Activated CD4-positive, alpha-beta memory T cell treated with anti-CD3 and anti-CD28 coated beads for 36 hours (primary cell): ENCODE data around the gene RRP1B. TPM values are rescaled to one million over a fixed set of nuclear protein-coding genes. Genes with fewer than 3 reads are reported as not detected.
"Not testable (repeated sequence)": the region's sequence is repeated elsewhere in the genome, so short reads cannot be mapped to it uniquely, and the experiment has no call there.

Experiments
- CTCF ChIA-PET: fragments of 350-600 bp; sonication (Branson Sonifier 250); formaldehyde crosslinking; loops from one replicate; lab custom pipeline; 2021; ENCODE audit warnings: antibody characterized with exemption, inconsistent platforms; lab: Charles Lee
- POLR2A ChIA-PET: fragments of 350-600 bp; sonication (Branson Sonifier 250); formaldehyde crosslinking; loops from one replicate; lab custom pipeline; 2021; ENCODE audit warnings: antibody characterized with exemption; lab: Charles Lee
- DNase-seq: peaks from one replicate; pipeline ENCODE4 v3.0.0-alpha.2; 2020
- H3K27ac Mint-ChIP-seq: one replicate; pipeline ENCODE4 v1.8.0; 2021; ENCODE audit warnings: mixed read lengths
- H3K27me3 Mint-ChIP-seq: one replicate; pipeline ENCODE4 v1.8.0; 2021; ENCODE audit warnings: mixed read lengths
- H3K36me3 Mint-ChIP-seq: one replicate; pipeline ENCODE4 v1.8.0; 2021; ENCODE audit warnings: mixed read lengths
- H3K4me1 Mint-ChIP-seq: one replicate; pipeline ENCODE4 v1.8.0; 2021; ENCODE audit warnings: low read depth, mixed read lengths
- H3K4me3 Mint-ChIP-seq: one replicate; pipeline ENCODE4 v1.8.0; 2021; ENCODE audit warnings: mild to moderate bottlenecking, mixed read lengths
- H3K9me3 Mint-ChIP-seq: one replicate; pipeline ENCODE4 v1.8.0; 2021; ENCODE audit warnings: mixed read lengths
- intact Hi-C: fragments of 100-400 bp; cut with micrococcal nuclease; formaldehyde crosslinking; loops from one replicate; pipeline ENCODE4 v1.15.1; 2023
- total RNA-seq, 2 experiments: library from RNA; stranded (reverse); gene quantifications; one replicate each; pipeline ENCODE4 v1.2.3, GENCODE V29; 2021

The RRP1B gene
- total RNA-seq, 2 experiments from 2014 or later, result 66.7 to 69.9 TPM

DNA sequence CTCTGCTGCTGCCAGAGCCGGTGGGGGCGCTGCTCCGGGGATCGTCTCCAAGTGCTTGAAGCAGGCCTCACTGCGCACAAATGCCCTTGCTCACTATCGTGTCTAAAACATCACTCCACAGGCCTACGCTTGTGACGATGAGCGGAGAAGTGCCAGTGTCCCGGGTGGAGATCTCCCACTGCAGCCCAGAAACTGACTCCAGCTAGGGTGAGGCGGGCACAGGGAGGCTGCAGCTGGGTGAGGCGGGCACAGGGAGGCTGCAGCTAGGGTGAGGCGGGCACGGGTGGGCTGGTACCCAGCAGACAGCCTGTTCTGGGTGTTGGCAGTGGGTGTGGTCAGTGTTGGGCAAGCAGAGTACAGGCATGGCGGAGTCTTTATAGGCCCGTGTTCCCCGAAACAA, 36.9 kb downstream of the RRP1B start:
- Mint-ChIP-seq H3K27ac (no peak overlapping the region), H3K36me3 (peaks cover 36% of the 10 kb centered on the region), H3K4me3 (no peak overlapping the region), H3K27me3 (no peaks in the 10 kb centered on the region), H3K4me1 (peaks cover 2% of the 10 kb centered on the region), H3K9me3 (no peaks in the 10 kb centered on the region)
- POLR2A ChIA-PET, result no interaction called here
- DNase-seq, result no peak
- intact Hi-C loops, result no loop called here
- CTCF ChIA-PET, result no interaction called here

GRCh38 chr21:43697758-43698643, 38.6 kb downstream of the RRP1B start:
- peaks cover 30% of the 10 kb centered on the region for H3K36me3 Mint-ChIP-seq
- POLR2A ChIA-PET, result no interaction called here

GRCh38 chr21:43699492-43699777, 40.1 kb downstream of the RRP1B start:
- POLR2A ChIA-PET, DNase-seq, CTCF ChIA-PET, H3K9me3 Mint-ChIP-seq, H3K4me1 Mint-ChIP-seq, intact Hi-C loops, H3K4me3 Mint-ChIP-seq, H3K27ac Mint-ChIP-seq, H3K27me3 Mint-ChIP-seq: not testable (repeated sequence)
- H3K36me3 Mint-ChIP-seq, result peaks cover 20% of the 10 kb centered on the region

More at GRCh38 chr21:43697758-43698643, 38.6 kb downstream of the RRP1B start:
- DNase-seq, result no peak
- Mint-ChIP-seq H3K4me1 (peaks cover 6% of the 10 kb centered on the region), H3K4me3 (no peak overlapping the region), H3K9me3 (no peaks in the 10 kb centered on the region), H3K27me3 (peaks cover 1% of the 10 kb centered on the region), H3K27ac (no peak overlapping the region)
- intact Hi-C loops, result no loop called here
- CTCF ChIA-PET, result no interaction called here

GRCh38 chr21:43699933-43700599, 40.7 kb downstream of the RRP1B start:
- H3K36me3 Mint-ChIP-seq, result peaks cover 18% of the 10 kb centered on the region
- H3K9me3 Mint-ChIP-seq, result no peaks in the 10 kb centered on the region
- ChIA-PET CTCF (no interaction called here), POLR2A (interaction anchor here (0.8 kb wide), 1 partner anchor 28 kb away, joined by 3 read pairs; no protein-coding TSS in a partner anchor)
- H3K4me1 Mint-ChIP-seq, result peaks cover 7% of the 10 kb centered on the region
- intact Hi-C loops, result no loop called here
- no peak overlapping the region for H3K4me3 Mint-ChIP-seq
- peaks cover 1% of the 10 kb centered on the region for H3K27me3 Mint-ChIP-seq
- no peak for DNase-seq
- H3K27ac Mint-ChIP-seq, result no peak overlapping the region

- H3K27ac Mint-ChIP-seq, result no peak overlapping the region
- ChIA-PET CTCF (no interaction called here), POLR2A (no interaction called here)
- intact Hi-C loops, result no loop called here
- peaks cover 2% of the 10 kb centered on the region for H3K36me3 Mint-ChIP-seq
- H3K4me1 Mint-ChIP-seq, result peaks cover 7% of the 10 kb centered on the region
- H3K9me3 Mint-ChIP-seq, result no peaks in the 10 kb centered on the region
- peaks cover 1% of the 10 kb centered on the region for H3K27me3 Mint-ChIP-seq
- DNase-seq, result no peak
- H3K4me3 Mint-ChIP-seq, result no peak overlapping the region
Observed at GRCh38 chr21:43701936-43702784, 42.8 kb downstream of the RRP1B start.

DNA sequence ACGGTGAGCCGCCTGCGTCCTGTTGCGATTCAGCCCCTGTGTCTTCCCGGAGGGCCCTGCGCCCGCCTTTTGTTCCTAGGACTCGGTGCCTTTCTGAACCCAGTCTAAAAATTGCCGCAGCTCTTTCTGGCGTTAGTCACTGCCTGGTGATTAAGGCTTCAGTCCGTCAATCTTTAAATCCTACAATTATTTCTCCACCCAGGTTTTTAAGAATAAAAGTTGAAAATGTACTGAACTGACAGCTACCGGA, 43.4 kb downstream of the RRP1B start:
- Mint-ChIP-seq H3K4me3 (no peak overlapping the region), H3K36me3 (peaks cover 1% of the 10 kb centered on the region), H3K27ac (no peak overlapping the region), H3K4me1 (peaks cover 7% of the 10 kb centered on the region), H3K9me3 (no peaks in the 10 kb centered on the region), H3K27me3 (peaks cover 1% of the 10 kb centered on the region)
- no peak for DNase-seq
- ChIA-PET POLR2A (no interaction called here), CTCF (no interaction called here)
- intact Hi-C loops, result no loop called here

GRCh38 chr21:43703035-43703880, 43.9 kb downstream of the RRP1B start:
- H3K9me3 Mint-ChIP-seq, result no peaks in the 10 kb centered on the region
- ChIA-PET POLR2A (no interaction called here), CTCF (no interaction called here)
- H3K36me3 Mint-ChIP-seq, result no peaks in the 10 kb centered on the region
- H3K4me3 Mint-ChIP-seq, result no peak overlapping the region
- DNase-seq, result peak; percentile 34
- peaks cover 7% of the 10 kb centered on the region for H3K4me1 Mint-ChIP-seq
- peaks cover 1% of the 10 kb centered on the region for H3K27me3 Mint-ChIP-seq
- H3K27ac Mint-ChIP-seq, result no peak overlapping the region
- intact Hi-C loops, result no loop called here

- Mint-ChIP-seq H3K27me3 (peaks cover 1% of the 10 kb centered on the region), H3K4me3 (no peak overlapping the region), H3K4me1 (peaks cover 5% of the 10 kb centered on the region), H3K27ac (no peak overlapping the region), H3K9me3 (no peaks in the 10 kb centered on the region), H3K36me3 (no peaks in the 10 kb centered on the region)
- intact Hi-C loops, result no loop called here
- no peak for DNase-seq
- ChIA-PET CTCF (no interaction called here), POLR2A (no interaction called here)
Observed at GRCh38 chr21:43707462-43707861, 48.1 kb downstream of the RRP1B start.

GRCh38 chr21:43708745-43709381, 49.5 kb downstream of the RRP1B start:
- Mint-ChIP-seq H3K4me3 (no peak overlapping the region), H3K9me3 (no peaks in the 10 kb centered on the region), H3K4me1 (no peaks in the 10 kb centered on the region), H3K36me3 (no peaks in the 10 kb centered on the region), H3K27ac (no peak overlapping the region), H3K27me3 (no peaks in the 10 kb centered on the region)
- intact Hi-C loops, result no loop called here
- DNase-seq, result no peak
- ChIA-PET POLR2A (no interaction called here), CTCF (no interaction called here)

DNA sequence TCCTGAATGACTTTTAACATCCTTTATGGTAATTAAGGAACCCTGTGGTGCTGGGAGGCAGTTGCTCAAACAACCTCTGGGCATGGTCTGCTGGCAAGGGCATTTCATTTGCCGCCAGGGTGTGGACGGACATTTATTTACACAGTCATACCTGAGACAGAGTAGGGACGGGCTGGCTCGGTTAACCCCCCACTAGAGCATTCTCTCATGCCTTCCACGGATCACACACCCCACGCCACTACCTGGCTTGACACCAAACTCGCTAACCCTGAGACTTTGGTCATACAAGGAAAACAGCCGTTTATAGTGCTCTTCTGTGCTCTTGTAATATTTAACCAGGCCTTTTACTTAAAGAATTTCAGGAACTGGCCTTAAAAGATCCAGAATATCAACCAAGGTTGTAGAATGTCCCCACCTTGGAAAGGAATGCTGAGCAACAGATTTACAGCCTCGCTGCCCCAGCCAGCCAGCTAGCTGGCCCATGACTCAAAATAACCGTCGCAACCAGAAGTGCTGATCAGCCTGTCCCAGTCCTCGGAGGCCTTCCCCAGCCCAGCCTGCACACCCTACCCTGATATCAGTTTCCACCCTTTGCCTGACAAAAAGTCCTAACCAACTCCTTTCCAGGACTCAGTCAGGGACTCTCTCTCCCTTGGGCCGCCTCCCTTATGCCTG, 53.0 kb downstream of the RRP1B start:
- ChIA-PET POLR2A (no interaction called here), CTCF (interaction anchor here (1.5 kb wide), 1 partner anchor 16 kb away, joined by 4 read pairs; no protein-coding TSS in a partner anchor)
- H3K36me3 Mint-ChIP-seq, result no peaks in the 10 kb centered on the region
- no peak for DNase-seq
- H3K27ac Mint-ChIP-seq, result no peak overlapping the region
- no peaks in the 10 kb centered on the region for H3K9me3 Mint-ChIP-seq
- H3K4me1 Mint-ChIP-seq, result no peaks in the 10 kb centered on the region
- H3K4me3 Mint-ChIP-seq, result no peak overlapping the region
- no peaks in the 10 kb centered on the region for H3K27me3 Mint-ChIP-seq
- intact Hi-C loops, result loop anchor here (10.0 kb wide), 1 partner anchor 152 kb away; the partner anchor contains the start of gene AGPAT3

DNA sequence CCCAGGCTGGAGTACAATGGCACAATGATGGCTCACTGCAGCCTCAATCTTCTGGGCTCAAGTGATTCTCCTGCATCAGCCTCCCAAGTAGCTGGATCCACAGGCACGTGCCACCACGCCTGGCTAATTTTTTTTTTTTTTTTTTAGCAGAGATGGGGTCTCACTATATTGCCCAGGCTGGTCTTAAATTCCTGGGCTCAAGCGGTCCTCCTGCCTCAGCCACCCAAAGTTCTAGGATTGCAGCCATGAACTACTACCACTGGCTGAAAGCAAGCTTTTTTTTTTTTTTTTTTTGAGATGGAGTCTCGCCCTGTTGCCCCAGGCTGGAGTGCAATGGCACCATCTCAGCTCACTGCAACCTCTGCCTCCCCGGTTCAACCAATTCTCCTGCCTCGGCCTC, 53.8 kb downstream of the RRP1B start:
- H3K27ac Mint-ChIP-seq, H3K36me3 Mint-ChIP-seq, DNase-seq, POLR2A ChIA-PET, H3K27me3 Mint-ChIP-seq, H3K4me1 Mint-ChIP-seq, H3K9me3 Mint-ChIP-seq, H3K4me3 Mint-ChIP-seq: not testable (repeated sequence)
- CTCF ChIA-PET, result interaction anchor here (1.5 kb wide), 1 partner anchor 15 kb away, joined by 4 read pairs; no protein-coding TSS in a partner anchor
- intact Hi-C loops, result loop anchor here (10.0 kb wide), 1 partner anchor 152 kb away; the partner anchor contains the start of gene AGPAT3
